Osteoblast (primary cell): ENCODE results near the gene DLX4. TPM values are rescaled to one million over a fixed set of nuclear protein-coding genes. Genes with fewer than 3 reads are reported as not detected.

Experiments used
- DNase-seq: peaks from one replicate; pipeline ENCODE4 v3.0.0; 2011; ENCODE audit warnings: low spot score, mixed read lengths; ENCODE audit not compliant: insufficient read length; ENCODE audit errors: missing footprints
- H2AFZ ChIP-seq: 2 replicates; pipeline ENCODE4 v1.6.0; 2011; ENCODE audit warnings: mild to moderate bottlenecking, low read length
- H3K27ac ChIP-seq: 2 replicates; pipeline ENCODE4 v1.5.1; 2011; ENCODE audit warnings: mild to moderate bottlenecking, low read depth, low read length, moderate library complexity
- H3K27me3 ChIP-seq: 2 replicates; pipeline ENCODE4 v1.6.0; 2012; ENCODE audit warnings: mild to moderate bottlenecking, control low read depth, inconsistent platforms, low read length, moderate library complexity; ENCODE audit not compliant: insufficient read depth
- H3K36me3 ChIP-seq: 2 replicates; pipeline ENCODE4 v1.5.1; 2011; ENCODE audit warnings: mild to moderate bottlenecking, low read length, control low read depth, moderate library complexity; ENCODE audit not compliant: insufficient read depth
- H3K4me1 ChIP-seq: 2 replicates; pipeline ENCODE4 v1.5.1; 2011; ENCODE audit warnings: mild to moderate bottlenecking, low read length, control low read depth, moderate library complexity; ENCODE audit not compliant: insufficient read depth
- H3K4me2 ChIP-seq: 2 replicates; pipeline ENCODE4 v1.6.0; 2011; ENCODE audit warnings: mild to moderate bottlenecking, low read length; ENCODE audit not compliant: insufficient read depth
- H3K4me3 ChIP-seq: fragments of 200-600 bp; sonication (generic); 3 replicates; pipeline ENCODE4 v1.5.1; 2012; ENCODE audit warnings: mild to moderate bottlenecking, low read length, inconsistent platforms; ENCODE audit not compliant: insufficient read depth
- H3K79me2 ChIP-seq: 2 replicates; pipeline ENCODE4 v1.6.0; 2012; ENCODE audit warnings: mild to moderate bottlenecking, low read length, control low read depth, inconsistent platforms; ENCODE audit not compliant: insufficient read depth
- H3K9me3 ChIP-seq: 2 replicates; pipeline ENCODE4 v1.5.1; 2011; ENCODE audit warnings: low read depth, low read length, control low read depth
- H4K20me1 ChIP-seq: 2 replicates; pipeline ENCODE4 v1.6.0; 2012; ENCODE audit warnings: mild to moderate bottlenecking, low read length, control low read depth; ENCODE audit not compliant: insufficient read depth
- total RNA-seq: library from RNA; depleted of rRNA; stranded (reverse); fragments of >200 nt; gene quantifications from 2 replicates; pipeline ENCODE4 v1.2.3, GENCODE V29; 2012
- TF ChIP-seq, protein P1 (sequence below): IDR thresholded peaks from 2 replicates; pipeline ENCODE4 v1.5.1; 2011; ENCODE audit warnings: mild to moderate bottlenecking, low read depth, low read length, moderate library complexity; ENCODE audit errors: extremely low read depth

Gene DLX4
- total RNA-seq, 1 donor: under 0.01 TPM

- TF ChIP-seq, protein P1, sequence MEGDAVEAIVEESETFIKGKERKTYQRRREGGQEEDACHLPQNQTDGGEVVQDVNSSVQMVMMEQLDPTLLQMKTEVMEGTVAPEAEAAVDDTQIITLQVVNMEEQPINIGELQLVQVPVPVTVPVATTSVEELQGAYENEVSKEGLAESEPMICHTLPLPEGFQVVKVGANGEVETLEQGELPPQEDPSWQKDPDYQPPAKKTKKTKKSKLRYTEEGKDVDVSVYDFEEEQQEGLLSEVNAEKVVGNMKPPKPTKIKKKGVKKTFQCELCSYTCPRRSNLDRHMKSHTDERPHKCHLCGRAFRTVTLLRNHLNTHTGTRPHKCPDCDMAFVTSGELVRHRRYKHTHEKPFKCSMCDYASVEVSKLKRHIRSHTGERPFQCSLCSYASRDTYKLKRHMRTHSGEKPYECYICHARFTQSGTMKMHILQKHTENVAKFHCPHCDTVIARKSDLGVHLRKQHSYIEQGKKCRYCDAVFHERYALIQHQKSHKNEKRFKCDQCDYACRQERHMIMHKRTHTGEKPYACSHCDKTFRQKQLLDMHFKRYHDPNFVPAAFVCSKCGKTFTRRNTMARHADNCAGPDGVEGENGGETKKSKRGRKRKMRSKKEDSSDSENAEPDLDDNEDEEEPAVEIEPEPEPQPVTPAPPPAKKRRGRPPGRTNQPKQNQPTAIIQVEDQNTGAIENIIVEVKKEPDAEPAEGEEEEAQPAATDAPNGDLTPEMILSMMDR: no peak
- no peak for DNase-seq
- Histone ChIP-seq H4K20me1 (no peaks in the 10 kb centered on the region), H3K4me1 (peaks cover 3% of the 10 kb centered on the region), H3K27me3 (peaks cover 14% of the 10 kb centered on the region), H3K27ac (no peak overlapping the region), H3K9me3 (no peaks in the 10 kb centered on the region), H3K79me2 (no peaks in the 10 kb centered on the region), H3K36me3 (no peaks in the 10 kb centered on the region), H3K4me3 (no peak overlapping the region), H3K4me2 (no peak overlapping the region), H2AFZ (no peak overlapping the region)
Observed at GRCh38 chr17:49946208-49946607, 22.8 kb upstream of the DLX4 start.

GRCh38 chr17:49946964-49947584 lies 21.9 kb upstream of the DLX4 start:
- no peak overlapping the region for H3K4me3 ChIP-seq
- no peak overlapping the region for H3K4me2 ChIP-seq
- H3K9me3 ChIP-seq: no peaks in the 10 kb centered on the region
- no peaks in the 10 kb centered on the region for H4K20me1 ChIP-seq
- no peaks in the 10 kb centered on the region for H3K36me3 ChIP-seq
- H3K4me1 ChIP-seq: peaks cover 12% of the 10 kb centered on the region
- no peak overlapping the region for H2AFZ ChIP-seq
- peak; percentile 93 for DNase-seq
- no peaks in the 10 kb centered on the region for H3K79me2 ChIP-seq
- peaks cover 7% of the 10 kb centered on the region for H3K27me3 ChIP-seq
- H3K27ac ChIP-seq: no peak overlapping the region
- TF ChIP-seq, protein P1: no peak

DNA sequence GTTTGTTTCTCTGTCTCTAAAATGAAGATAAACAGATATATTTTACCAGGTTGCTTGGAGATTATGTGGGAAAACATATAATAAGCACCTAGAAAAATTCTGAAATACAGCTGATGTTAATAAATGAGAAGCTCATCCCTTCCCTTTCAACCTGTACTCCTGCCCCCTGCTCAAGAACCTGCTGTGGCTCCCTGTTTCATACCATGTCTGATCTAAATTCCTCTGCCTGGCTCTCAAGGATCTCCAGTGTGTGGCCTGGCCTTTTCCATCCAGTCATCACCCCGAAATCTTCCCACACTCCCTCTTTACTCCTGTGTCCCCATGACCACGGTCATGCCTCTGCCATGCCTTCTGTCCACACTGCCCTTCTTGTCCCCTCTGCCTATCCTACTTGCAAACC lies 19.4 kb upstream of the DLX4 start:
- Histone ChIP-seq H3K4me2 (no peak overlapping the region), H3K9me3 (no peaks in the 10 kb centered on the region), H3K36me3 (no peaks in the 10 kb centered on the region), H3K79me2 (no peaks in the 10 kb centered on the region), H3K27ac (no peak overlapping the region), H2AFZ (no peak overlapping the region), H3K4me3 (no peak overlapping the region), H4K20me1 (no peaks in the 10 kb centered on the region), H3K27me3 (no peaks in the 10 kb centered on the region), H3K4me1 (peaks cover 26% of the 10 kb centered on the region)
- TF ChIP-seq, protein P1: no peak
- DNase-seq: no peak

GRCh38 chr17:49951362-49952082 lies 17.5 kb upstream of the DLX4 start:
- no peaks in the 10 kb centered on the region for H3K36me3 ChIP-seq
- H2AFZ ChIP-seq: no peak overlapping the region
- H3K79me2 ChIP-seq: no peaks in the 10 kb centered on the region
- DNase-seq: peak; percentile 96
- no peaks in the 10 kb centered on the region for H3K9me3 ChIP-seq
- peak overlapping the region; percentile 25 for H3K4me2 ChIP-seq
- no peak overlapping the region for H3K27ac ChIP-seq
- TF ChIP-seq, protein P1: no peak
- H3K4me1 ChIP-seq: peaks cover 26% of the 10 kb centered on the region
- H4K20me1 ChIP-seq: no peaks in the 10 kb centered on the region
- no peak overlapping the region for H3K4me3 ChIP-seq
- no peaks in the 10 kb centered on the region for H3K27me3 ChIP-seq
